AG10803 (cell line): ENCODE data around the gene TOP3B.
"Not testable (repeated sequence)": the region's sequence is repeated elsewhere in the genome, so short reads cannot be mapped to it uniquely, and the experiment has no call there.

Experiments
- DNase-seq: peaks from one replicate; pipeline ENCODE4 v3.0.0; 2010; ENCODE audit warnings: low read depth
- H3K4me3 ChIP-seq: 2 replicates; pipeline ENCODE4 v1.5.1; 2011; ENCODE audit warnings: mild to moderate bottlenecking, low read length, control low read depth
- CTCF ChIP-seq: conservative IDR thresholded peaks from 2 replicates; pipeline ENCODE4 v1.5.1; 2011; ENCODE audit warnings: mild to moderate bottlenecking, low read length, control low read depth, inconsistent platforms

The TOP3B gene

GRCh38 chr22:21916309-21916918, 66.2 kb downstream of the TOP3B start:
- no peak for TF ChIP-seq CTCF
- no peak overlapping the region for H3K4me3 ChIP-seq
- DNase-seq = no peak

GRCh38 chr22:21915624-21916308, 66.8 kb downstream of the TOP3B start:
- DNase-seq = no peak
- no peak overlapping the region for H3K4me3 ChIP-seq
- TF ChIP-seq CTCF = no peak

GRCh38 chr22:21914033-21914642, 68.4 kb downstream of the TOP3B start:
- not testable (repeated sequence) for DNase-seq, H3K4me3 ChIP-seq

- not testable (repeated sequence) for H3K4me3 ChIP-seq, DNase-seq
Observed at GRCh38 chr22:21910367-21910766, 72.2 kb downstream of the TOP3B start.

- TF ChIP-seq CTCF = no peak
- no peak for DNase-seq
- no peak overlapping the region for H3K4me3 ChIP-seq
Observed at GRCh38 chr22:21909871-21910270, 72.7 kb downstream of the TOP3B start.

GRCh38 chr22:21907638-21908522, 74.7 kb downstream of the TOP3B start:
- no peak for TF ChIP-seq CTCF
- H3K4me3 ChIP-seq = no peak overlapping the region
- no peak for DNase-seq
